Fibroblast of skin of left quadriceps (primary cell): ENCODE results near the gene TNS3.

Experiments
- DNase-seq, 2 experiments: peaks; one replicate each; pipeline ENCODE4 v3.0.0-alpha.2; 2013; ENCODE audit warnings: low read depth in 2 of 2

Gene TNS3

DNA sequence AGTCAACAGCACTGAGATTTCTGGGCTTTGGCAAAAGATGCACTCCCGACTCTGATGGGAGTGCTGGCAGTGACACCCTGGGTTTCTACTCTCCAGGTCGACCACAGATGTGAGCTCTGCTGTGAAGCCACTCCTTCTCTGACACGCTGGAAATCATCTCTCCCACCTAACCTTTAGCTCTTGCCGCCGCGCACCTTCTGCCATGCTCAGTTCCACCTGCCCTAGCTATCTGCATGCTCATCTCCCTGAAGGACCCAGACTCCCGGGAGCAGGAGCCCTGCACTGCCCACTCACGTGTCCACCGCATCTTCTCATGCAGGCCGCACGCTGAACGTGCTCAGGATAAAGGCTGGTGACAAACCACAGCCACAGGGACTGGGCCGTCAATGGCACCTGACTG is 174.8 kb downstream of the TNS3 start:
- DNase-seq = no peak

DNA sequence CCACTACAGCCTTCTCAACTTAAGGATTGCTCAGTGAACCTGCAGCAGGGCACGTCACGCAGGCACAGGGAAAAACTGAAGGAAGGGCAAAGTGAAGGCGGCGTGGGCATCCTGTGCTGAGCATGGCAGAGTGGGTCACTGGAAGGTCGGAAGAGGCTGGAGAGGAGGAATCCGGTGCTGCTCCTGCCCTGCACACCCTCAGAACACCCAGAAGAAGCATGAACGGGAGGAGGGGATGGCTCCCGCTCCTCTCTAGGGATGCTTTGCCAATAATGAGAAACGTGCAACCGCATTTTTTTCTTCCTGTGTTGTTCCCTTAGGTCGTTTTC is 175.1 kb downstream of the TNS3 start:
- DNase-seq = no peak

DNA sequence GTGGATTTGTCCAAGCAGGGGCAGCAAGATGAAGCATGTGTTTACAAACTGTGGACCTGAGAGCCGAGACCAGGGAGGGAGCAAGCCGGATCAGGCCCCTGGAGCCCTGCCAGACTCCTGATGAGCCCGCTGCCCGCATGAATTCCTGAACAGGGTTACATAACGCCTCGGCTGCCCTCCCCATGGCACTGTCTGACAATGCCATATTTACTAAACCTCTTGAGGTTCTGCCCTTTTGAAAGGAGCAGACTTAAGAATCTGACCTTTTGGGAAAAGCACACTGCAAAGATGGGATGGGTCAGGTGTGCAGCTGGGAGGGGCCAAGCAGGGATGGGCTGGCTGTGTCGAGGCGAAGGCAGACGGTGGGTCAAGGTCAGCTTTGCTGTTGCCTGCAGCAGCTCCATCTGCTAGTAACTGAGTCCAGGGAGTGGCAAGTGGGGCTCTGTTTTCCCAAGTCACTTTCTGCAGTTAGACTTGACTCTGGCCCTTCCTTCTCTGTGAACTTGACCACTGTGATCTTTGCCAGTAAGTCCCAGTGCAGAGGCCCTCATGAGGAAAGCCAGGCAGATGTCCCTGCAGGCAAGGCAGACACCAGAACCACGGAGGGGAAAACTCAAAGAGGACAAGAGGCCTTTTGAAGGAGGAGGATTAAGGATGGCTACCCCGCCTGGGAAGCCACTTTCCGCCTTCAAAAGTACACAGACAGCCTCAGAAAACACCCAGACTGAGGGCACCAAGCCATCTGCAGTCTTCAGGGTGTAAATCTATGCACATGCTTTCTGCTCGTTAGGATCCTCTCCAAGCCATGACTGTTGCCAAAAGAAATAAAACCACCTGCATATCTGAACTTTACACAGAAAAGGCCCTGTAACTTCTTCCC is 175.8 kb downstream of the TNS3 start:
- DNase-seq = no peak

DNA sequence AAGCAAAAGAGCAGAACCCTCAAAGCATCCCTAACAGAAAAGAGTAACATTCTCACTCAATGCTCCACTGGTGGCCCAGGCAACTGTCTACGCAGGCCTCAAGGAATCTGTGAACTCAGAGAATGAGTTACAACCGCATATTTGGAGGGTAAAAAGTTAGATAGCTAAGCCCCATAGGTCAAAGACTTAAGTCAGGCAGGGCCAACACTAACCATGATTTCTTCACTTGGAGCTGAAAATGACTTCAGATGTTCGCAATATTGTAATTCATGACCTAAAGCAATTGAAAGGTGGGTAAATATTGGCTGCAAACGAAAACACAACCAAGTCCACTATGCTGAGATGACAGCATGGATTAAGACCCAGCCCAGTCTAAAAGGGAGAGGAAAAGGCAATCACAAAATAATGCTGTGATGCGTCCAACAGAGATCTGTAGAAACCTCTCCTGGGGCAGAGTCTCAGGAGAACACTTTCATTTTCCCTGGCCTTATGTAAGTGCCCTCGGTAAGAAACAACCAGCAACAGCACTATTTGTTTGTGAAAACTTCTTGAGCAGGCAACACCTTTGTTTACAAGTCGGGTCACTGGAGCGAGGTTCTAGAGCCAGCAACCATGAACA is 176.5 kb downstream of the TNS3 start:
- DNase-seq = no peak

DNA sequence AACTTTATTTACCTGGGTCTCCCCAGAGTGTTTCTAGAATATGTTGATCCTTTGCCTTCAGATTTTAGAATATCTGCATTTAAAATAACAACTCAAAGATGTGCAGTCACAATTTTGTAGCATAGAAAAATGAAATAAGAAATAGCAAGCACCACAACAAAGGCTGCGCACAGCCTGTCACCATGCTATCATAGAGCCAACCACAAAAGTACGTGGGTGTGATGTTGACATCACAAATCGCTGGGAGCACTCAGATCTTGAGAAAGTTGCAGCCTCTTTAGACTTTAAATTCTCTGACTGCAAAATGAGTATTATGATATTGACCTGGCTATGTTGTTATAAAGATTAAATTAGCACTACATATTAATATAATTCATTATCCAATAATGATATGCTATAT is 177.9 kb downstream of the TNS3 start:
- no peak for DNase-seq

DNA sequence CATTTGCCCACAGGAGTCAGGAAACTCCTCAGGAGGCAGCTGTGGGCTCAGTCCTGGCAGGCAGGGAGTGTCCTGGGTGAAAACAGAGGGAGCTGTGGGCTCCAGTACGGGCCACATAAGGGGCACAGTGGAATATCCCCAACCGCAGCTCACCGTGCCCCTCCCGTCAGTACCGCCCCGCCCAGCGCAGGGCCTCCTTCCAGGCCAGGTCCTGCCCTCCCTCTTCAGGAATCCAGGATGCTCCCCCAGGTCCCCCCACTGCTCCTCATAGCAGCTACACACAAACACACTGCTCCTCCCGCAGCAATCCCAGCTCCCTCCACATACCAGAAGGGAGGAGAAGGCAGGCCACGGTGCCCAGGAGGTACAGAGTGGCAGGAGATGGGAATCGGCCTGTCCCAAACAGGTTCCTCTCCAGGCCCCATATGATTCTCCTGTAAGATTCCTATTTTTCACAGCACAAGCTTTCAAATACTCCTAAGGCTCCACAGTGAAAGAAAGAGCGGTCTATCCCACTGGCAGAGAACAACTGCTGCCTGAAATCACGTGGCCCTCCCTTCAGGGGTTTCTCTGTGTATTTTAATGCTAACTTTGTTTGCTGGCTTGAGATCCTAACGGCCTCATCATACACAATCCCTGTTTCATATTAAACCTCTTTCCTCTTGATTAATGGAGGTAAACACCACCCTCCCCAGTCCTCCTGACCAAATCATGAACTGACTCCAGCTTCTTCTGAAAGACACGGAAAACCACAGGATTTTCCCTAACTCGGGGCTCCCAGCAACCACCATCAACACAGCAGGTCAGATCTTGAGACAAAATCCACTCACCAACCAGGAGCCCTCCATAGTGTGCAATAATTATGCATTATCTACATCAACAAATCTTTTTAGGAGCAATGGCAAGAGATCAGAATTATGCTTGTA is 178.7 kb downstream of the TNS3 start:
- DNase-seq = no peak

DNA sequence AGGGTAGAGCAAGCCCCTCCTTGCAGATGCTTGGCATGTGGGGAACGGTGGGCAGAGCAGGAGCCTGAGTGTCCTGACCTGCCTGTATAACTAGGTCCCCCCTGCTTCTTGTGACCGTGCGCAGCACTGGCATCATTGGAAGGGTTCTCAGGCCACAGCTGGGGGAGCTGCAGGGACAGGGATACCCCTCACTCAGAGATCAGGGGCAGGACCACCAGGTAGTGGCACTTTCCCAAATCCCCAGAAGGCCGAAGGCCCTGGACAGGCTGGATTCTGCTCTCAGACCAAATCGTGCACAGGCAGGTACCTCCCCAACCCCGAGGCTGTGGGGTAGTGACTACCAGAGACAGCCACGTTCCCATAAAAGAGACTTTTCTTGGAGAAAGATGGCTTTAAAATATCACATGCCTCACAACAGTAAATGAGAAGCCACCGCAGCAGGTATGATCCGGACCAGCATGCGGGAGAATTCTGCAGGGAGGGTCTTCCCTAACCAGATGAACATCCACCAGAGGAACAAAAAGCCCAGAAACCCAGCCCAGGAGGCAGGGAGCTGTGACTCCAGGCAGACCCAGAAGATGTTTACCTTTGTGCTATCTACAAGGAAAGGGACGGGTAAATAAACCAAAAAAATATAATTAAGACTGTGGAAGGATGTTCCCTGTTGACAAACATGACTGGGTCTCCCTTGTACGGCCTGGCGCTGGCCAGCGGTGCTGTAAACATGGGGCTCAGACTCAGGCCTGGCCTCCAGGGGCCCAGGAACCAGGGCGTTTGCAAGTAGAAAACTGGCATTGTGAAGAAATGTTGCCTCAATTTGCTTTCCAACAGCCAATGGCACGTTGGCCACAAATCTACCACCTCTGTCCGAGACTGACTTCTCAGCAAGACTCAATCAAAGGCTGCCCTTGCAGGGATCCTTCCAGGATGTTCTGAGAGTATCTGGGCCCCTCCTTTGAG is 180.0 kb downstream of the TNS3 start:
- no peak for DNase-seq

DNA sequence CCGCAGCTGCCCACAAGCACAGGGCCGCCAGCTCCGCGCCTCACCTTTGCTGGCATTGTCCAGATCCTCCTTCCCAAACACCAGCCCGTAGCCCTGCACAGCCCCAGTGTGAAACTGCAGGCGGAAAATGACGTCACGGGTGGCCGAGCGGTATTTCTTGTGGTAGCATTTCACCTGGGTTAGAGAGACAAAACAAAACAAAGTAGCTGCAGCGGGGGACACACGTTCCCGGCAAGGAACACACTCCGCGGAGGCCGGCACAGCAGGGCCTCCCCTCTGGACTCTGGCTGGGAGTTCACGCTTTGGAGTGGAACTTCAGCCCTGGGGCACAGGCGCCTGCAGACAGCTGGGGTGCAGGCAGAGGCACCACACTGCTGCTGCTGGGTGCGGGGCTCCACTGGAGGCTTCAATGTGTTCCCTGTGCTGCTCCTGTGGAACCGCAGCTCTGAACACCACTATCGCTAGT is 181.1 kb downstream of the TNS3 start:
- no peak for DNase-seq

DNA sequence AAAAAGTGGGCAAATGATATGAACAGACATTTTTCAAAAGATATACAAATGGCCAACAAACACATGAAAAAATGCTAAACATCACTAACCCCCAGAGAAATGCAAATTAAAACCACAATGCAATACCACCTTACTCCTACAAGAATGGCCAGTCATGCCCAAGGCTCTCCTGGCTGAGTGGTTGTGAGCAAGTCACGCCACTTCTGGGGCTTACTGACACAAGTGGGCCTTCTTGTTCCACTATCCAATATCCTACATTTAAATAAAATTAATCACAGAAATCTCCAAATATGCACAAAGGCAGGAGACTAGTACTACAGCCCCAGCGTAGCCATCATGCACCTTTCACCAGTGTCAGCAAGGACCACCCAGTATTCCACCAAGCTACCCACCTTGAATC is 181.9 kb downstream of the TNS3 start:
- no peak for DNase-seq

DNA sequence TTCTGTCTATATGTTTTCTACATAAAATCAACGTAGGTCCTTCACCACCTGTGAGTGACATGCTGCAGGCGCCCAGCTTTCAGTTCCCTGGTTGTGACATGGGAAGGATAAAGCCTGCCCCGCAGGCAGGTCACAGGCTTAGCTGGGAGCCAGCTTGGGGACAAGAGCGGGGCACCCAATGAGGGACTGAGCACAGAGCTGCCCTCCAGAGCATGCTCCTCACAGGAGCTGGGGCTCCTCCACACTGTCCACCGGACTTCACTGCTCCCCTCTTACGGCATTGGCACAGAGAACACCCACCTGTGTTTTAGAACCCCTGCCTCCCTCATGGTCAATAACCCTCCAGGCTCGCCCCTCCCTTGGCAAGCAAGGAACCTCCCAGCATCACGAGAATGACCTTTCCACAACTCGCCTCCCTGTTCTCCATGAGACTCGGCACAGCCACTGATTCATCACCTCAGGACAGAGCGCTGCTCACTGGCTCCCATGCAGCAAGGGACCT is 187.1 kb downstream of the TNS3 start:
- no peak for DNase-seq

DNA sequence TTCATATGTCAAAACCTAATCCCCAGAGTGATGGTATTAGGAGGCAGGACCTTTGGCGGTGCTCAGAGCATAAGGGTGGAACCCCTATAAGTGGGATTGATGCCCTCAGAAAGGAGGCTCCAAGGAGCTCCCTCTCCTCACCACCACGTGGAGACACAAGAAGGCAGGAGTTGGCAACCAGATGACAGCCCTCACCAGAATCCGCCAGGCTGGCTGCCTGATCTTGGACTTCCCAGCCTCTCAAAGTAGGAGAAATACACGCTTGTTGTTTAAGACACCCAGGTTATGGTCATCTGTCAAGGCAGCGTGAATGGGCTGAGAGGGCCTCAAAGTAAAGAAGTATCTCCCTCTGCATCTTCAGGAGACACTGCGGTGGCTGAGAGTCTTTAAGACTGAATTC is 187.7 kb downstream of the TNS3 start:
- DNase-seq = no peak

DNA sequence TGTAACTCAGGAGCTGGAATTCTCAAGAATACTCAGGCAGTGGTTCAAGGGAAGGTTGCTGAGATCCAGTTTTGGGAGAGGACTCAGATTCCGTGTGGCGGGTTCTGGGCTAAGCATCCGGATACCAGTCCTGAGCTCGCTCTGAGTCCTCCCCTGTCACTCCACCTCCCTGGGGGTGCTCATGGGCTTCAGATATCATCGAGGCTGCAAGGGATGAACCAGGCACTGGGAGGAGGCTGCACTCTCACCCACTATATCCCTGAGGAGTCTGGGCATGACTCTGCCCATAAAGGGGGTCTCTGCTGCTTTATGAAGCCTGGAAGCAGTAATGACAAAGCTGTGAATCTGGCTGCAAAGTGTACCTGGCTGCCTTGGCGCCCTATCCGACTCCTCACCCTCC is 188.5 kb downstream of the TNS3 start:
- no peak for DNase-seq

DNA sequence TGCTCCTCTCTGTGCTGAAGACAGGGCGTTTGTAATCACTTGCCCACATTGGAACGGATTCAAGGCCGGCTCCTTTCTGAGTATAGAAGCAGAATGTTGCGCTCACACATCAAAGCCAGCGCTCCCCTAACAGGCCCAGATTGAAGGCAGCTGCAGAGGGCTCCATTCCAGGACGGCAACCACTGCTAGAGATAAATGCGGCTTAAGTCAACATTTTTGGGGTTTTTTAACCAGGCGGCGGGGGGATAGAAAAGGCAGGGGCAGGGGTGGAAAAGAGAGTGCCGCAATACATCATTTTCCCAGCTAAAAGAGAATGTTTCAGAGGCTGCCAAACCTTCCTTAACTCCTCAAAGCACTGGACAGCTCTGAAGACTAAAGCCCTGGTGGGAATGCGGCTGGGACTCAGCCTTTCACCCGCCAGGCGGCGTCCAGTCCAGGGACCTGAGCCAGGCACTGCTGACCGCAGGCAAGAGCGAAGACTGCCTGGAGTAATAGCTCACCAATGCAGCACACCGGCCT is 189.6 kb downstream of the TNS3 start:
- DNase-seq = peak; percentile 94

DNA sequence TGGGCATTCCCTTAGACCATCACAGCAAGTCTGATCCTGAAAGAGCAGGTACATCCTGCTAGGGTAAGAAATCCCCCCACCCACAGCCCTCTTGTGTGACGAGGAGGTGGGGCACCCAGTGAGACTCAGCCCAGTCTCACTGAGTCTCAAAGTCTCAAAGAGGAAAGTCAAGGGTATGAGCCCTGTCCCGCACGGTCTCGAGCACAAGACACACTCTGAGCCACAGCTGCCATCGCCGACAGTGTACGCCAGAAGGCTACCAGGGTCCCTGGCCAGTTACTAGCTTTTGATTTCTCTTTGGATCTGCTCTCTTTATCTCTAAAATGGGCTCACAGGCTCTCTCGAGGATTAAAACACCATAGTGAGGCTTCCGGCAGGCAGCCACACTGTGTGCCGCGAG is 190.2 kb downstream of the TNS3 start:
- DNase-seq = no peak

DNA sequence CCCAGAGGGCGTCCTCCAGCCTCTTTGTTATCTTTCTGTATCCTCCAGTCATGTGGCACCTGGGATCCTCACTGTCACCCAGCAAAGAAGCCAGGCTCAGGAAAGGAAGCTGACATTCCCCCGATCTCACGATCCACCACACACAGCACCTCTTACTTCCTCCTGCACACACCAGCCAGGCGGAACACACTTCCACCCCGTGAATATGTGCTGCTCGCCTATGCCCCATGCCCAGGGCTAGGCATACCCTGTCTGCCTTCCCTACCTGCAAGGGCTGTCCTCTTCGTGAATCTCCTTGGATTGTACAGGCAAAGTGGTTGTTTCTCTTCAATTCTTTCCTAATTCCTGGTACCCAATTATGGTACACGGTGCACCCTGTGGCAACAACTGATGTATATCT is 191.0 kb downstream of the TNS3 start:
- DNase-seq = no peak

DNA sequence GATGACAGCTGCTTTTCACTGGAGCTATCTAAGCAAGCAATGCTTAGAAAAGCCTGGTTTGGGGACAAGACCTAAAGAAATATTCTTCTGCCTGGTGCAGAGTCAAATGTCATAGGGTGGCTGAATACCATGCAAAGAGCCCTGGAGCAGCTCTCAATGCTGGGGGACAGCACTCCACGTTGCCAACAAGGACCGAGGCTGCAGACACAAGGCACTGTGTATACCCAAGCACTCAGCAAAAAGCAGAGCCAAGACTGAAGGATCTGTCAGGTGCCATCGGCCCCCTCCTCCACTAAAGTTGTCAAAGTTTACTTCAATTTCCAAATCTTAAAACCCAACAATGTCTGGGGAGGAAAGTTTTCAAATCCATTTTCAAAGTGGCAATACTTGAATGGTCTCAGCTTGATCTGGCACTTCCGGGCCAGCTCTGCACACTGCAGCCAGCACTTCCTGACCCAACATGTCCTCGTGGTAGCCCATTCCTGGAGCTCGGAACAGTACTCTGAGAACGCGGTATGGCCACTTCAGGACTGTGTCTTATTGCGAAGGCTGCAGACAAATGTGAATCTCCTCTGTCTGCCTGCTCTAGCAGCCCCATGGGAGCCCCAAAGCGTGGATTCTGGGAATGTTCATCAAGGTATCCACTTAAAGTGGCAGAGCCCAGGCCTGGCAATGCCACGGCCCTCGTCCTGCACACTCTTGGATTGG is 191.8 kb downstream of the TNS3 start:
- no peak for DNase-seq

DNA sequence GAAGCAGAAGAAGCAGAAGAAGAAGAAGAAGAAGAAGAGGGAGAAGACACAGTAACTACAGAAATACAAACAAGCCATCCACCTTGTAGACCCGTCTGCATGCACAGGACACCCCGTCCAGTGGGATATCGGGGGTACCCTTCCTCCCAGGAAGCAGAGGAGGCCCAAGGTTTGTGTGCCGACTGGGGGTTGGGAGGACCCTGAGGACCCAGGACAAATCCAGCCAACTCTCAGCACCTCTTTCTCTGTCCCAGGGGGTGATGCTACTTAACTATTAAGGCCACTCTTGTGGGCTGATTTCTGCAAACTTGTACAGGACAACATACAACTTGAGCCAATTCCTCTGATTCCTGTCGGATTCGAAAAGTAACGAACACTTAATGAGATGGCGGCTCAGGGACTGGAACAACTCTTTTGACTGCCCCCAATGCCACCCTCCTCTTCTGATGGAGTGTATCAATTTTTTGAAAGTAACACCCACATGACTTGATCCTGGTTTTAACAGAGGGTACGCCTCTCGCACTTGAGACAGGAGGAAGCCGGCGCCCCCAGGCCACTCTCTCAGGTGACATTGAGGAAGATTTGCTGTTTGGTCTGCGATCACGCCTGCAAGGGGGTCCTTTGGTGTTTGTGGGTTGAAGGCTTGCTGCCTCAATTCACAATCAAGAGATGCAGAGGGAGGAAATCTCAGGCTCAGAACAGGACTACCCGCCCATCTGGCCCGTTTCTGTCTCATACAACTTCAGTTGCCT is 192.6 kb downstream of the TNS3 start:
- DNase-seq = no peak

DNA sequence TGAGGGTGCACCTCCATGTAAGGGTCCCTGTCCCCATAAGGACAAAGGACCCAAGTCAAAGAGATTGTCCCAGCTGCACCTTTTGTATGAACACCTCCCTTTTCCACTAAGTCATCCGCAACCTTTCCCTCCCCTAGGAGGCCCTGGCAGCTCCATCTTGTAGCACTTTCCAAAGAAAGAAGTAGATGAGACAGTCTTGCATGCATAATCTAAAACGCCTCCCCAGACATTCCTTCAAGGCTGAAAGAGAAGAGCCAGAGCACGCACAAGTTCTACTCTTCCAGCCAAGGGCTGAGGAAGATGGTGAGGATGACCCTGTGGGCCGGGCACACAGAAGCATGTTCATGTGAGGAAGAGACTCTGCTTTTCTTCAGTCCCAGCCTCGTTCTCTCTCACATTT is 194.4 kb downstream of the TNS3 start:
- no peak for DNase-seq

DNA sequence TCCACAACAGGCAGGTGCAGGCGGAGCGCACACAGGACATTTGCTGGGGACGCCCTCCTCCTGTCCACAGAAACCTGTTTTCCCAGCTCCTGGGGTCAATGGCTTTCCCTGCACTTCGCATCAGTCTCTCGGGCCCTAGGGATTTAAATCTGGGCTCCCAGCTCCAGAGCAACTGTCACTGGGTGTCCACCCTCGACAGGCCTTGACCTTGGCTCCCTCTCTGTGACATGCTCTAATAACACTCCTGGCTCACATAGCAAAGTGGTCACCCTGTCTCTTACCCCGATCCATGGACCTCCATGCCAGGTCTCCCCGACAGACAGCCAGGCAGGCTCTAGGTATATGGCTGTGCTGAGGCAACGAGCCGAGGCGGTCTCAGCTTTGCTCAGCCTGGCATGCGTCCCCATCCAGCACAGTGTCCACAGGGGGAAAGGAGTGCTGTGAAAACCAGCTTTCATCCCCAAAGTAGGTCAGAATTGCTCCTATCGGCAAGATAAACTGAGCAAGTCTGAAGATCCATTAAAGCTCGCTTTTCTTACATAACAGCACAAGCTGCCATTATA is 195.6 kb downstream of the TNS3 start:
- DNase-seq = no peak
